IMR-90 (cell line): Measurements from ENCODE around the gene GADD45A. TPM values are rescaled to one million over a fixed set of nuclear protein-coding genes. Genes with fewer than 3 reads are reported as not detected.

Source experiments
- ATAC-seq: fragments of 200-7000 bp; cut with Tn5 transposase; 2 replicates; pipeline ENCODE4 v1.9.1; 2020; ENCODE audit warnings: low read depth, mild to moderate bottlenecking, moderate library complexity
- BruUV-seq: library from RNA; stranded (reverse); fragments of 400-500 nt; replicated peaks from 2 replicates; lab custom pipeline; 2021; lab: Mats Ljungman, UMichigan
- CTCF ChIA-PET: fragments of 300-600 bp; formaldehyde crosslinking; extraction: SDS; loops from one replicate; lab custom pipeline; 2021; ENCODE audit warnings: antibody characterized with exemption; lab: Yijun Ruan, JAX
- POLR2A ChIA-PET: fragments of 300-600 bp; sonication (Branson Sonifier 250); formaldehyde crosslinking; loops from one replicate; lab custom pipeline; 2022; ENCODE audit warnings: antibody characterized with exemption; ENCODE audit not compliant: unreplicated experiment; lab: Charles Lee
- DNase-seq: peaks from one replicate; pipeline ENCODE4 v3.0.0; 2013
- H2AFZ ChIP-seq: replicated peaks from 2 replicates; pipeline ENCODE3; 2013; ENCODE audit warnings: low read length, mild to moderate bottlenecking; ENCODE audit not compliant: poor library complexity
- H2AK5ac ChIP-seq: 2 replicates; pipeline ENCODE4 v1.6.1; 2013; ENCODE audit warnings: low read depth, low read length, inconsistent platforms
- H2AK9ac ChIP-seq: replicated peaks from 2 replicates; pipeline ENCODE3; 2013; ENCODE audit warnings: mild to moderate bottlenecking, low read depth, low read length, moderate library complexity; ENCODE audit not compliant: poor library complexity
- H2BK120ac ChIP-seq: 2 replicates; pipeline ENCODE4 v1.6.1; 2013; ENCODE audit warnings: low read depth, low read length, inconsistent platforms
- H2BK15ac ChIP-seq: 3 replicates; pipeline ENCODE4 v1.6.1; 2013; ENCODE audit warnings: low read depth, low read length, inconsistent platforms
- H2BK20ac ChIP-seq: 2 replicates; pipeline ENCODE4 v1.6.1; 2013; ENCODE audit warnings: low read depth, mild to moderate bottlenecking, inconsistent platforms, low read length, moderate library complexity
- H2BK5ac ChIP-seq: 2 replicates; pipeline ENCODE4 v1.6.1; 2013; ENCODE audit warnings: mild to moderate bottlenecking, low read depth, low read length, inconsistent platforms; ENCODE audit not compliant: poor library complexity, severe bottlenecking
- H3K14ac ChIP-seq: replicated peaks from 2 replicates; pipeline ENCODE4 v1.6.1; 2013; ENCODE audit warnings: low read depth, low read length, inconsistent platforms
- H3K18ac ChIP-seq: 2 replicates; pipeline ENCODE4 v1.6.1; 2013; ENCODE audit warnings: low read depth, low read length, control low read depth
- H3K23ac ChIP-seq: 2 replicates; pipeline ENCODE4 v1.6.1; 2013; ENCODE audit warnings: low read depth, low read length, inconsistent platforms
- H3K27ac ChIP-seq: 2 replicates; pipeline ENCODE4 v1.5.1; 2013; ENCODE audit warnings: mild to moderate bottlenecking, control low read depth, low read length; ENCODE audit not compliant: insufficient read depth
- H3K27me3 ChIP-seq: 2 replicates; pipeline ENCODE4 v1.6.1; 2013; ENCODE audit warnings: low read length; ENCODE audit not compliant: control insufficient read depth, insufficient read depth
- H3K36me3 ChIP-seq: 2 replicates; pipeline ENCODE4 v1.6.1; 2013; ENCODE audit warnings: low read length, mixed read lengths; ENCODE audit not compliant: control insufficient read depth, insufficient read depth
- H3K4ac ChIP-seq: 2 replicates; pipeline ENCODE4 v1.6.1; 2013; ENCODE audit warnings: low read depth, low read length, inconsistent platforms
- H3K4me1 ChIP-seq: 2 replicates; pipeline ENCODE4 v1.6.1; 2013; ENCODE audit warnings: low read length, mixed read lengths; ENCODE audit not compliant: control insufficient read depth, insufficient read depth
- H3K4me2 ChIP-seq: 2 replicates; pipeline ENCODE4 v1.6.1; 2013; ENCODE audit warnings: low read depth, mild to moderate bottlenecking, control low read depth, low read length, moderate library complexity
- H3K4me3 ChIP-seq: 2 replicates; pipeline ENCODE4 v1.5.1; 2013; ENCODE audit warnings: low read depth, mild to moderate bottlenecking, control low read depth, low read length, moderate library complexity; ENCODE audit not compliant: insufficient read depth
- H3K56ac ChIP-seq: 2 replicates; pipeline ENCODE4 v1.6.1; 2013; ENCODE audit warnings: low read length, inconsistent platforms; ENCODE audit not compliant: insufficient read depth; ENCODE audit errors: extremely low read depth
- H3K79me1 ChIP-seq, 2 experiments: 2 replicates each; pipeline ENCODE4 v1.6.1; 2013; ENCODE audit warnings: low read length in 2 of 2, inconsistent platforms in 1 of 2, low read depth in 1 of 2
- H3K9ac ChIP-seq: 2 replicates; pipeline ENCODE4 v1.6.1; 2013; ENCODE audit warnings: low read depth, low read length, control low read depth
- H3K9me1 ChIP-seq: 2 replicates; pipeline ENCODE4 v1.6.1; 2013; ENCODE audit warnings: low read length, inconsistent platforms; ENCODE audit not compliant: insufficient read depth
- H3K9me3 ChIP-seq: 2 replicates; pipeline ENCODE4 v1.6.1; 2013; ENCODE audit warnings: low read length; ENCODE audit not compliant: control insufficient read depth, insufficient read depth
- H4K20me1 ChIP-seq: 2 replicates; pipeline ENCODE4 v1.6.1; 2013; ENCODE audit warnings: low read length, inconsistent platforms; ENCODE audit not compliant: insufficient read depth
- H4K5ac ChIP-seq: 2 replicates; pipeline ENCODE4 v1.6.1; 2013; ENCODE audit warnings: mild to moderate bottlenecking, low read depth, low read length, control low read depth
- H4K8ac ChIP-seq, 2 experiments: 2 replicates each; pipeline ENCODE4 v1.6.1; 2013; ENCODE audit warnings: low read depth in 2 of 2, low read length in 2 of 2, control low read depth in 1 of 2, inconsistent platforms in 1 of 2
- H4K91ac ChIP-seq: 2 replicates; pipeline ENCODE4 v1.6.1; 2013; ENCODE audit warnings: low read depth, low read length, inconsistent platforms; ENCODE audit not compliant: insufficient read depth
- BHLHE40 ChIP-seq: fragments of 150-350 bp; IDR thresholded peaks from 2 replicates; pipeline ENCODE4 v1.6.1; 2016; ENCODE audit warnings: mild to moderate bottlenecking, low read depth, low read length
- CEBPB ChIP-seq: IDR thresholded peaks from 2 replicates; pipeline ENCODE4 v1.6.1; 2012; ENCODE audit warnings: low read depth, low read length, improper control_type of control experiment
- CHD1 ChIP-seq: IDR thresholded peaks from 2 replicates; pipeline ENCODE4 v1.6.1; 2012; ENCODE audit warnings: low read depth, low read length, improper control_type of control experiment
- ELK1 ChIP-seq: fragments of 150-350 bp; IDR thresholded peaks from 2 replicates; pipeline ENCODE4 v1.6.1; 2016; ENCODE audit warnings: low read depth, mild to moderate bottlenecking, low read length, moderate library complexity, borderline replicate concordance
- MAFK ChIP-seq: IDR thresholded peaks from 2 replicates; pipeline ENCODE4 v1.6.1; 2012; ENCODE audit warnings: low read depth, low read length, improper control_type of control experiment
- NFE2L2 ChIP-seq: fragments of 150-350 bp; IDR thresholded peaks from 2 replicates; pipeline ENCODE4 v1.6.1; 2016; ENCODE audit warnings: low read depth, mild to moderate bottlenecking, low read length
- POLR2A ChIP-seq: IDR thresholded peaks from 2 replicates; pipeline ENCODE4 v1.6.1; 2012; ENCODE audit warnings: mild to moderate bottlenecking, low read depth, low read length
- SMC3 ChIP-seq: fragments of 150-350 bp; IDR thresholded peaks from 2 replicates; pipeline ENCODE4 v1.6.1; 2016; ENCODE audit warnings: low read depth, mild to moderate bottlenecking, antibody characterized with exemption, low read length, moderate library complexity
- USF2 ChIP-seq: fragments of 150-350 bp; IDR thresholded peaks from 2 replicates; pipeline ENCODE4 v1.6.1; 2017; ENCODE audit warnings: mild to moderate bottlenecking, antibody characterized with exemption, low read length, low read depth
- dilution Hi-C: fragments of 300-500 bp; cut with HindIII; formaldehyde crosslinking; loops from one replicate; pipeline ENCODE4 v1.14.3; 2018; ENCODE audit warnings: low sequenced_read_pairs; ENCODE audit not compliant: unreplicated experiment
- in situ Hi-C: fragments of 300-500 bp; cut with MboI; formaldehyde crosslinking; loops from 3 replicates; pipeline ENCODE4 v1.14.3; 2019; ENCODE audit warnings: low sequenced_read_pairs, inconsistent platforms, mixed read lengths
- intact Hi-C: fragments of 100-400 bp; cut with micrococcal nuclease; formaldehyde crosslinking; loops from 2 replicates; pipeline ENCODE4 v1.10.0; 2022
- polyA plus RNA-seq, 3 experiments: library from polyadenylated mRNA; depleted of rRNA; stranded (reverse); fragments of >200 nt; gene quantifications; 2 replicates each; pipeline ENCODE4 v1.2.3, GENCODE V29; 2012; ENCODE audit warnings: low replicate concordance in 1 of 3
- total RNA-seq: library from RNA; depleted of rRNA; stranded (reverse); fragments of >200 nt; gene quantifications from 2 replicates; pipeline ENCODE4 v1.2.3, GENCODE V29; 2012

GADD45A gene
- total and polyA plus RNA-seq, 2 of the 4 experiments (the other 2 are of a cell fraction) = 10.9 to 114 TPM

- no peak overlapping the region for H2AFZ ChIP-seq
- no peak overlapping the region for H3K56ac ChIP-seq
- ChIA-PET CTCF (interaction anchor here (0.7 kb wide), 1 partner anchor 86 kb away, joined by 3 read pairs; no protein-coding TSS in a partner anchor), POLR2A (no interaction called here)
- H3K9ac ChIP-seq = no peak overlapping the region
- peaks cover 12% of the 10 kb centered on the region for H3K4me1 ChIP-seq
- no peak for TF ChIP-seq NFE2L2
- 0 out of 2 replicates have a peak, but pooled peaks have one; percentile 33 for TF ChIP-seq CEBPB
- no peak for TF ChIP-seq SMC3
- no peak for TF ChIP-seq ELK1
- no peak for TF ChIP-seq MAFK
- no peak for TF ChIP-seq USF2
- no peak for TF ChIP-seq BHLHE40
- TF ChIP-seq POLR2A = no peak
- no peak for TF ChIP-seq CHD1
- H4K20me1 ChIP-seq = peaks cover 5% of the 10 kb centered on the region; the same call in 1 of the 2 replicates
- dilution Hi-C loops = no loop called here
- H4K8ac ChIP-seq = no peak overlapping the region
- H3K4me3 ChIP-seq = no peak overlapping the region
- ATAC-seq (no peak), DNase-seq (peak; percentile 48)
- no peak overlapping the region for H3K4ac ChIP-seq
- no peaks in the 10 kb centered on the region for H3K36me3 ChIP-seq
- no TSS peak for BruUV-seq
- no peak overlapping the region for H3K23ac ChIP-seq
- no peak overlapping the region for H4K5ac ChIP-seq
- H3K4me2 ChIP-seq = no peak overlapping the region
- intact Hi-C loops = no loop called here
- H3K27me3 ChIP-seq = no peaks in the 10 kb centered on the region
- H3K9me3 ChIP-seq = no peaks in the 10 kb centered on the region
- H3K14ac ChIP-seq = no peak overlapping the region
- peaks cover 3% of the 10 kb centered on the region for H3K9me1 ChIP-seq
- H2BK120ac ChIP-seq = no peak overlapping the region
- H2BK15ac ChIP-seq = no peak overlapping the region; the same call in 2 of the 3 replicates
- no peak overlapping the region for H4K91ac ChIP-seq
- peaks cover 0 to 12% of the 10 kb centered on the region in 2 experiments; a peak in 2 of 4 replicates for H3K79me1 ChIP-seq
- H2BK5ac ChIP-seq = no peak overlapping the region
- H2AK5ac ChIP-seq = no peak overlapping the region
- H3K18ac ChIP-seq = no peak overlapping the region
- no peak overlapping the region for H3K27ac ChIP-seq
- no peak overlapping the region for H2AK9ac ChIP-seq
- in situ Hi-C loops = loop anchor here (25.0 kb wide), 1 partner anchor 117 kb away; no protein-coding TSS in a partner anchor
- H2BK20ac ChIP-seq = no peak overlapping the region
Measured at GRCh38 chr1:67679691-67680090, 5.3 kb upstream of the GADD45A start.
